Hematopoietic multipotent progenitor cell (in vitro differentiated cells): ENCODE results near the gene FUT8. TPM values are rescaled to one million over a fixed set of nuclear protein-coding genes. Genes with fewer than 3 reads are reported as not detected.
A peak's percentile ranks its signal among the peaks of the same experiment; 100 is the strongest.
"Not testable (repeated sequence)": the region's sequence is repeated elsewhere in the genome, so short reads cannot be mapped to it uniquely, and the experiment has no call there.

ENCODE experiments used
- DNase-seq, 3 donors: peaks; one replicate each; pipeline ENCODE4 v3.0.0-alpha.2; 2011 to 2015; ENCODE audit warnings: low read depth in 2 of 3, low spot score in 2 of 3
- total RNA-seq: library from RNA; depleted of rRNA; stranded (reverse); fragments of >200 nt; gene quantifications from one replicate; pipeline ENCODE4 v1.2.3, GENCODE V29; 2012

Gene FUT8
- total RNA-seq, 1 donor: 27.2 TPM

GRCh38 chr14:65689070-65689469 lies 276.5 kb downstream of the FUT8 start:
- no peak for DNase-seq

- not testable (repeated sequence) for DNase-seq
Observed at GRCh38 chr14:65692566-65692965, 280.0 kb downstream of the FUT8 start.

DNA sequence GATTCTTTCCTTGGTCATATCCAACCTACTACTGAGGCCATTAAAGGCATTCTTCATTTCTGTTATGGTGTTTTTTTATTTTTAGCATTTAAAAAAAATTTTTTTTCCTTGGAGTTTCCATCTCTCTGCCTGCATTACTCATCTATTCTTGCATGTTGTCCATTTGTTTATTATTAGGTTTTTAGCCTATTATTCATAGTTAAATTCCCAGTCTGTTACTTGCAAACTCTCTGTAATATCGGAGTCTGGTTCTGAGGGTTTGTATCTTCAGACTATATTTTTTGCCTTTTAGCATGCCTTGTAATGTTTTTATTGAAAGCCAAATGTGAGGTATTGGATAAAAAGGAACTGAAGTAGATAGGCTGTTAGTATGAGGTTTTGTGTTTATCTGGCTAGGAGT lies 284.3 kb downstream of the FUT8 start:
- DNase-seq: no peak

DNA sequence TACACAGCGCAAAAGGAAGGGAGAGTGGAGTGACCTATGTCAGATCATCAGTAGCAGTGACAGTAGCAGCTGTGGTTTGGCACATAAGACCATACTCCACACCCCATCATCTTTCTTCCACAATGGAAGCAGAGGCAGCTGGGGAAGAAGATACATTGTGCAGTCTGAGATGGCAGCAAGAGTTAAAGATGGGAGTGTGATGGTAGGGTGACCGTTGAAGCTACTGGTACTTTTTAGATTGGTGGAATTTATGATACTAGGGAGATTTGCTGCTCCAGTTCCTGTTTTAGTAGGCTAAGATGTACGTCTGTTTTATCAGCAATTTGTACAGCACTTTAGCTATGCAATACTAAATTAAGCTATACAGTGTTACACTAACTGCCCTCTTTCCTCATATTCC lies 291.0 kb downstream of the FUT8 start:
- DNase-seq: peak in 1 of 3 donors; percentile 5

DNA sequence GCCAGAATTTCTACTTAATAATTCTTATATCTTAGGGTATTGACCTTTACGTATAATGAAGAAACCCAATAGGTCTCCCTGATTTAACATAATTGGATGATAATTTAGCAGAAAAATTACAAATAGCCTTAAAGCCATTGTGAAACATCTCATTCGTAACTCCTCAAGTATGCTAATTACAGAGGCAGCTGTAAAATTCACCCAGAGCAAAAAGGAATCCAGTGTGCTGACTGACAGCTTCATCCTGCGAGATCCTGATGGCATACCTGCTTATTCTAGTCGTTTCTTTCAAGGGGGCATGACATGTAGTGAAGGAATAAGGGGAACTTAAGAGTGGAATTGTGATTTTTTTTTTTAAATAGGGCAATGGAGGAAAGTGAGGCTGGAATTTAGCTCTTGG lies 291.5 kb downstream of the FUT8 start:
- no peak for DNase-seq

DNA sequence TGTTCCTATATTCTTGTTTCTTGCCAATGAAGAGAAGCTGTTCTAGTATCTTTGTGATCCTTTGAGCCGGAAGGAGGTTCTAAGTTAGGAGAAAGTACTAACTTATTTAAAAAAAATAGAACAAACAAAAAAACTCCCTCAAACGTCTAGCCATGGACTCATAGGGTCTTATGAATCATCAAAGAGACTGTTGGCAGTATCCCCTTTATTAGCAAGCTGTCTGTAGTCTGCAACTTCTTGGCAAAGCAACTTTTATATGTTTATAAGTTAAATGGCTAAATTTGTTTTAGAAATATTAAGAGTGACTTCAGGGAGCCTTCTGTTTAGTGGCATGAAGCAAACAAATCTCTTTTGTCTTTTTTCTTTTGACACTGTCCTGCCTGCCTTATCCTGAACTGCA lies 291.9 kb downstream of the FUT8 start:
- DNase-seq: no peak

DNA sequence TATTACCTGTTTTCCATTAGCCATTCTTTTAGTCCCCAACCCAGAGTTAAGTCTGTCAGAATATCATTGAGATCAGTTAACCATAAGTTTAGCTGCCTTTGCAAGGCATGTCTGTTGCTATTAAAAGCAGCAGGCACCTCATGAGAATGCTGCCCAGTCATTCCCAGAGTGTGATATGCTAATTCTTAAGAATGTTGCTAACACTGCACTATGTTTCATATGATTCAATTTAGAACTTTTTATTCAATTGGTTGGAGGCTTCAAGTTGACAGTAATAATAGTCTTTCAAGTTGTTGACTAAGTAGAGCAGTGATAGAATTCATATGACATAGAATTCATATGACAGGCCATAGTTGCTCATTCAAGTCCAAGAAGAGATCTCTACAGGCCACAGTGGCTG lies 292.3 kb downstream of the FUT8 start:
- no peak for DNase-seq

- no peak for DNase-seq
Observed at GRCh38 chr14:65709576-65709975, 297.0 kb downstream of the FUT8 start.

DNA sequence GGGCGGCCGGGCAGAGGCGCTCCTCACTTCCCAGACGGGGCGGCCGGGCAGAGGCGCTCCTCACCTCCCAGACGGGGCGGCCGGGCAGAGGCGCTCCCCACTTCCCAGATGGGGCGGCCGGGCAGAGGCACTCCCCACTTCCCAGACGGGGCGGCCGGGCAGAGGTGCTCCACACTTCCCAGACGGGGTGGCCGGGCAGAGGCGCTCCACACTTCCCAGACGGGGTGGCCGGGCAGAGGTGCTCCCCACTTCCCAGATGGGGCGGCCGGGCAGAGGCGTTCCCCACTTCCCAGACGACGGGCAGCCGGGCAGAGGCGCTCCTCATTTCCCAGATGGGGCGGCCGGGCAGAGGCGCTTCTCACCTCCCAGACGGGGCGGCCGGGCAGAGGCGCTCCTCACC lies 304.3 kb downstream of the FUT8 start:
- not testable (repeated sequence) for DNase-seq

- DNase-seq: not testable (repeated sequence)
Observed at GRCh38 chr14:65717384-65717915, 304.9 kb downstream of the FUT8 start.

- DNase-seq: no peak
Observed at GRCh38 chr14:65718629-65719028, 306.1 kb downstream of the FUT8 start.

GRCh38 chr14:65720171-65720570 lies 307.6 kb downstream of the FUT8 start:
- DNase-seq: no peak

- no peak for DNase-seq
Observed at GRCh38 chr14:65720743-65721142, 308.2 kb downstream of the FUT8 start.

- DNase-seq: peak in 1 of 3 donors; percentile 18
Observed at GRCh38 chr14:65723348-65723747, 310.8 kb downstream of the FUT8 start.

GRCh38 chr14:65728604-65729003 lies 316.1 kb downstream of the FUT8 start:
- no peak for DNase-seq

GRCh38 chr14:65729566-65729965 lies 317.0 kb downstream of the FUT8 start:
- no peak for DNase-seq

- no peak for DNase-seq
Observed at GRCh38 chr14:65731933-65732506, 319.5 kb downstream of the FUT8 start.

DNA sequence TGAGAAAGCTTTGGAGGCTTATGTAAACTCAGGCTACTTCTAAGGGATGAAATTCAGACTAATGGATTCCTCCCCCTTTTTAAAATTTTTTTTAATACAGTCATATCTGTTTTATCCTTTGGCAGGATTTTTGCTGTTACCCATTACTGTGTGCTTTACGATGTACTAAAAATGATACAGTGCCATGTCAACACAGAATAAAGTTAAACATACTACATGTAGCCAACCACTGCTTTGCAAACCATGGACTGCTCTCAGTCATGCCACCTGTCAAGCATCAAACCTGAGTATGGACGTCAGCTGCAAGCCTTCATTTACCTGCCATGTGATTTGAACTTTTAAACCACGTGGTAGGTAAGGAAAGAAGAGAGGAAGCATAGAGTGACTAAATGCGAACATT lies 325.8 kb downstream of the FUT8 start:
- DNase-seq: no peak

- DNase-seq: no peak
Observed at GRCh38 chr14:65745396-65746190, 333.1 kb downstream of the FUT8 start.

DNA sequence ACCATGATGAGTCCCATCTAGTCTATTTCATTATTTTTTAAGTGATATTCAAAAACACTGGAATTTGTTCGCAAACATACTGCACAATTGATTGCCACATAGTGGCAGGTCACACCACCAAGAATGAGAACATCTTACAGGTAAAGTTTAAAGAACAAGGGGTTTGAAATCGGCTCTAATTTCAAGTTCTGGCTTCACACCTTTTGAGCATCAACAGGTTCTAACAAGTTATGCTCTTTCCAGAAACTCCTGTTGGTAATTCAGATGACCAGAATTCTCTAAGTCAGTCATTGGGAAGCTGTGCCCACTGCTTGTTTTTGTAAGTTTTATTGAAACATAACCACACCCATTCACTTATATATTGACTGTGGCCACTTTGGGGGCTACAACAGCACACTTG lies 336.3 kb downstream of the FUT8 start:
- DNase-seq: no peak

- DNase-seq: no peak
Observed at GRCh38 chr14:65749287-65749686, 336.8 kb downstream of the FUT8 start.

DNA sequence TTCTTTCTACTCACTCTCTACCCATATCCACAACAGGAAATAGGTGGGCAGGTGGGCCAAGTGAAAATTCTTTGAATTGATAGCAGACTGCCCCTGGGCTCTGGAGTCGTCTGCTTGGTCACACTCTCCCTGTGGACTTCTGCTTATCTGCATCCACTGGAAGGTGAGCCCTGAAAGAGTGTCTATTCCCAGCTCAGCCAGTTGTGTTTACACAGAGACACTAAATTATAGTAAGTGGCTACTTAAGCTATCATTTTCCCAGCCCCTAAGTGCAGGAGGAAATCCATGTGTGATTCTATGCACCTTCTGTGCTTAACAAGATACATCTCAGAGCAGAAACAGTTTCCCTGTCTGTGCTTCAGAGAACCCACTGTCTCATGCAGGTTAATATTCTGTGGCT lies 338.4 kb downstream of the FUT8 start:
- DNase-seq: no peak
